HG02885 (cell line): ENCODE results near the gene PAQR5.
"Not testable (repeated sequence)": the region's sequence is repeated elsewhere in the genome, so short reads cannot be mapped to it uniquely, and the experiment has no call there.

Experiments
- ATAC-seq: cut with Tn5 transposase; IDR thresholded peaks from one replicate; pipeline ENCODE4 v1.9.1; 2021; ENCODE audit warnings: mild to moderate bottlenecking; ENCODE audit not compliant: unreplicated experiment, poor library complexity

PAQR5 gene

GRCh38 chr15:69413822-69414700, 115.3 kb downstream of the PAQR5 start, which contains the start of gene KIF23:
TSS of gene KIF23 (plus strand) at chr15:69414349. CDS start at chr15:69414466, 117 bp downstream.
- peak; percentile 95 for ATAC-seq

- peak; percentile 38 for ATAC-seq
These were observed 116.0 kb downstream of the PAQR5 start for GRCh38 chr15:69414701-69415167.

GRCh38 chr15:69415381-69415780, 116.7 kb downstream of the PAQR5 start:
- no peak for ATAC-seq

- ATAC-seq, result no peak
These were observed 118.9 kb downstream of the PAQR5 start for GRCh38 chr15:69417581-69417980.

- no peak for ATAC-seq
These were observed 122.8 kb downstream of the PAQR5 start for GRCh38 chr15:69421498-69421897.

- ATAC-seq, result no peak
These were observed 123.7 kb downstream of the PAQR5 start for GRCh38 chr15:69422336-69422895.

GRCh38 chr15:69424001-69424400, 125.3 kb downstream of the PAQR5 start:
- ATAC-seq, result no peak

- no peak for ATAC-seq
These were observed 126.2 kb downstream of the PAQR5 start for GRCh38 chr15:69424748-69425413.

GRCh38 chr15:69433831-69434230, 135.1 kb downstream of the PAQR5 start:
- ATAC-seq, result no peak

GRCh38 chr15:69434238-69434637, 135.5 kb downstream of the PAQR5 start:
- ATAC-seq, result no peak

GRCh38 chr15:69434679-69435078, 136.0 kb downstream of the PAQR5 start:
- ATAC-seq, result no peak

- ATAC-seq, result no peak
These were observed 137.3 kb downstream of the PAQR5 start for GRCh38 chr15:69435985-69436384.

GRCh38 chr15:69436951-69437350, 138.2 kb downstream of the PAQR5 start:
- no peak for ATAC-seq

- ATAC-seq, result no peak
These were observed 140.9 kb downstream of the PAQR5 start for GRCh38 chr15:69439623-69440022.

- ATAC-seq, result no peak
These were observed 144.4 kb downstream of the PAQR5 start for GRCh38 chr15:69443032-69443611.

GRCh38 chr15:69444686-69445085, 146.0 kb downstream of the PAQR5 start:
- peak; percentile 56 for ATAC-seq

GRCh38 chr15:69446953-69447352, 148.2 kb downstream of the PAQR5 start:
- no peak for ATAC-seq

GRCh38 chr15:69450221-69450620, 151.5 kb downstream of the PAQR5 start:
- ATAC-seq, result not testable (repeated sequence)

- ATAC-seq, result no peak
These were observed 152.4 kb downstream of the PAQR5 start for GRCh38 chr15:69450968-69451695.
